C4-2B (cell line): Measurements from ENCODE around the gene PLD2.

Source experiments
- CTCF ChIP-seq: fragments of 450-650 bp; conservative IDR thresholded peaks from 2 replicates; pipeline ENCODE4 v1.5.1; 2017; ENCODE audit warnings: mild to moderate bottlenecking
- ZFX ChIP-seq: fragments of 450-650 bp; IDR thresholded peaks from 2 replicates; pipeline ENCODE4 v1.6.1; 2017

DNA sequence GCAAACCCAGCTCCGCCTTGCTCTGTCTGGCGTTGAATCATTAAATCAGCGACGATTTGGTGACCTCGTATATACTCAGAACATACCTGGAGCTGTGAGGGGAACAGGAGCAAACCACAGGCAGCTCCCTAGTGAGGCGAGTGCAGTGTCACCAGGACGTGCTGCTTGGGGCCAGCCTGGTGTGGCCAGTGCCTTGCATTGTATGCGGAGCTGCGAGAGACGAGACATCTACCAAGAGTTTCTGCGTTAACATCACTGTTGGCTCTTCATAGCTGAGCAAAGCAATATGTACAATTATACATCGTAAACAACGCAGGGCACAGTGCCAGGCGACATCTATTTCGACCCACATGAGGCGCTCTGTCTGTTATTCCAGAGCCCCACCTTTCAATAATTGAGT lies 54.1 kb downstream of the PLD2 start:
- TF ChIP-seq CTCF = no peak
- no peak for TF ChIP-seq ZFX
